Measurements from ENCODE around the gene KAZN.

KAZN gene

DNA sequence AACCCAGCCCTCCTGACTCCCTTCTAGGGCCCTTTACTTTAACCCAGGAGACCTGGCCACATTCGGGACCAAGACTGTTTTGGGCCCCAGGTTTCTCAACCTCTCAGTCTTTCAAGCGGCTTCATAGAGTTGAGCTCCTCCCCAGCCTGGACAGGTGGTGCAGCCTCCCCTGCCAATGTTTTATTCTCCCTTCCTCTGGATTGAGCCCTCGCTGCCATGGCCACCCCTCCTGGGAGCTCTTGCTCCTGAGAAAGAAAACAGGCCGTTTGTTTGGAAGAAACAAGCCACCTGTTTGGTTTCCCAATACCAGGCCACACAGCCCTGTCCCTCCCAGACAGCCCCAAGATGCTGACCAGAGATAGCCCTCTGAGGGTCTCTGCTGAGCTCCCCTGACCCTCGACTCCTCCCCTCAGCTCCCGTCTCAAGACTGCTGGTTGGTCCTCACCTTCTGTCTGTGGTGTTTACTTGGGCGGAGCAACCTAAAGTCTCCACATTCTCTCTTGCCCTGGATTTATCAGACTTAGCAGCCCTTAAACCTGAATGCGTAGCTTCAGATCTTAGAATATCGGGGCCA is 558.4 kb downstream of the KAZN start:
- no peak overlapping the region for H3K27ac ChIP-seq
- no peak overlapping the region for H3K4me3 ChIP-seq (ENCODE audit: low read depth in 1 of 2, low read length in 1 of 2)
- H3K9me3 ChIP-seq = no peaks in the 10 kb centered on the region
- TF ChIP-seq, protein P1, sequence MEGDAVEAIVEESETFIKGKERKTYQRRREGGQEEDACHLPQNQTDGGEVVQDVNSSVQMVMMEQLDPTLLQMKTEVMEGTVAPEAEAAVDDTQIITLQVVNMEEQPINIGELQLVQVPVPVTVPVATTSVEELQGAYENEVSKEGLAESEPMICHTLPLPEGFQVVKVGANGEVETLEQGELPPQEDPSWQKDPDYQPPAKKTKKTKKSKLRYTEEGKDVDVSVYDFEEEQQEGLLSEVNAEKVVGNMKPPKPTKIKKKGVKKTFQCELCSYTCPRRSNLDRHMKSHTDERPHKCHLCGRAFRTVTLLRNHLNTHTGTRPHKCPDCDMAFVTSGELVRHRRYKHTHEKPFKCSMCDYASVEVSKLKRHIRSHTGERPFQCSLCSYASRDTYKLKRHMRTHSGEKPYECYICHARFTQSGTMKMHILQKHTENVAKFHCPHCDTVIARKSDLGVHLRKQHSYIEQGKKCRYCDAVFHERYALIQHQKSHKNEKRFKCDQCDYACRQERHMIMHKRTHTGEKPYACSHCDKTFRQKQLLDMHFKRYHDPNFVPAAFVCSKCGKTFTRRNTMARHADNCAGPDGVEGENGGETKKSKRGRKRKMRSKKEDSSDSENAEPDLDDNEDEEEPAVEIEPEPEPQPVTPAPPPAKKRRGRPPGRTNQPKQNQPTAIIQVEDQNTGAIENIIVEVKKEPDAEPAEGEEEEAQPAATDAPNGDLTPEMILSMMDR (IDR thresholded peaks at IDR 0.05) = no peak
- H3K4me1 ChIP-seq (ENCODE audit: control insufficient read depth in 1 of 2, insufficient read depth in 1 of 2, low read depth in 1 of 2, low read length in 1 of 2) = peaks cover 19 to 24% of the 10 kb centered on the region in 2 experiments
- peaks cover 69% of the 10 kb centered on the region for H3K27me3 ChIP-seq
- H3K36me3 ChIP-seq = no peaks in the 10 kb centered on the region

- Histone ChIP-seq H3K9me3 (no peaks in the 10 kb centered on the region), H3K4me3 (ENCODE audit: low read depth in 1 of 2, low read length in 1 of 2) (no peak overlapping the region), H3K27me3 (peaks cover 60% of the 10 kb centered on the region), H3K27ac (no peak overlapping the region), H3K36me3 (no peaks in the 10 kb centered on the region), H3K4me1 (ENCODE audit: control insufficient read depth in 1 of 2, insufficient read depth in 1 of 2, low read depth in 1 of 2, low read length in 1 of 2) (peaks cover 17 to 18% of the 10 kb centered on the region in 2 experiments)
- TF ChIP-seq, protein P1 (IDR thresholded peaks at IDR 0.05) = no peak
Measured at GRCh38 chr1:15157524-15158399, 559.3 kb downstream of the KAZN start.

DNA sequence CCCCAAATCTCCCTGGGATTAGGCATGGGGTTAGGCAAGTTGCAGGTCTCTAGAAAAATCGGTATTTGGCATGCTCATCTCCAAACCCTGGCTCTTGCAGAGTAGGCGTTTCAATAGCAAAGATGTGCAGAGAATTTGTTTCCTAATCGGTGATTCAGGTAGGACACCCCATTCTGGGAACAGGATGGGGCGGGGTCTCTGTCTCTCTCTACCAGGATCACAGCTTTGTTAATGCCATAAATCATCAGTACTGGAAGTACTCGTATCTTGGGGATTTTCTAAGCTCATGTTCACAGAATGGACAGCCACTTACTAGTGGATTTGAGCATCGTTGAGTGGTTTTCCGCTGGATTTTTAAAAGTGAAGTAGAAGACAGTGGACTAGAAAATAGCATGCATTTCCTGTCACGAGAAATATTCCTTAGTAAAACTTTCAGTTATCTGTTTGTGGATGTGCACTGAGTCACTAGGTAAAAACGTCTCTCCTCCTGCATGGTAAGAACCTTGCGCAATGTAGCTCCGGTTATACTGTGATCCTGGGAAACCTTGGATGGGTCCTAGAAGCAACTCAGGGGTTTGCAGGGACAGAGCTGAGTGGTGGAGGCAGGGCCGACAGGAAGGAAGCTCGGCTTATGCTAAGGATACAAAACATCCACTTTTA is 560.2 kb downstream of the KAZN start:
- Histone ChIP-seq H3K27me3 (peaks cover 51% of the 10 kb centered on the region), H3K4me1 (ENCODE audit: control insufficient read depth in 1 of 2, insufficient read depth in 1 of 2, low read depth in 1 of 2, low read length in 1 of 2) (peaks cover 9% of the 10 kb centered on the region in 2 experiments), H3K27ac (no peak overlapping the region), H3K4me3 (ENCODE audit: low read depth in 1 of 2, low read length in 1 of 2) (no peak overlapping the region), H3K36me3 (no peaks in the 10 kb centered on the region), H3K9me3 (no peaks in the 10 kb centered on the region)
- TF ChIP-seq, protein P1 (IDR thresholded peaks at IDR 0.05) = no peak

- peaks cover 3 to 5% of the 10 kb centered on the region in 2 experiments for H3K4me1 ChIP-seq (ENCODE audit: control insufficient read depth in 1 of 2, insufficient read depth in 1 of 2, low read depth in 1 of 2, low read length in 1 of 2)
- TF ChIP-seq, protein P1 (IDR thresholded peaks at IDR 0.05) = no peak
- H3K9me3 ChIP-seq = no peaks in the 10 kb centered on the region
- no peak overlapping the region for H3K27ac ChIP-seq
- peaks cover 46% of the 10 kb centered on the region for H3K27me3 ChIP-seq
- no peak overlapping the region for H3K4me3 ChIP-seq (ENCODE audit: low read depth in 1 of 2, low read length in 1 of 2)
- H3K36me3 ChIP-seq = no peaks in the 10 kb centered on the region
Measured at GRCh38 chr1:15159166-15159555, 560.7 kb downstream of the KAZN start.

DNA sequence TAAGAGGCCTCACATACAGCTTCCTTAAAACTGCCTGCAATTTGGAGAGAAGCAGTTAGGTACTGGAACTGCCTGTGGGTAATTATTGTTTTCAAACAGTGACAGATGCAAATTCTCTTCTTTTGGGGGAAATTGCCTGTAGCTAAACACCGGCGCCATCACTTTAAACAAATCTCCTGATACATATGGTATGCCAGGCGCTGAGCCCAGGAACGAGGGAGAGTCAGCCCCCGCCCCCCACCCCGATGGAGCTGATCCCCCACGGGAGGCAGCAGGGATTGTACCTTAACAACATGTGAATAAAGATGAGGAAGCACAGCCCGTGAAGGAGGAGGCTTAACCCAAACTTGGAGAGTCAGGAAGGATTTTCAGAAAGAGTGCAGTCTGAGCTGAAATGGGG is 562.1 kb downstream of the KAZN start:
- TF ChIP-seq, protein P1 (IDR thresholded peaks at IDR 0.05) = no peak

More for the DNA sequence above, 562.1 kb downstream of the KAZN start:
- Histone ChIP-seq H3K36me3 (no peaks in the 10 kb centered on the region), H3K27me3 (peaks cover 31% of the 10 kb centered on the region), H3K9me3 (no peaks in the 10 kb centered on the region), H3K27ac (no peak overlapping the region), H3K4me1 (ENCODE audit: control insufficient read depth in 1 of 2, insufficient read depth in 1 of 2, low read depth in 1 of 2, low read length in 1 of 2) (no peaks in the 10 kb centered on the region), H3K4me3 (ENCODE audit: low read depth in 1 of 2, low read length in 1 of 2) (no peak overlapping the region)
